H1 (cell line): ENCODE results near the gene SHISA7. TPM values are rescaled to one million over a fixed set of nuclear protein-coding genes. Genes with fewer than 3 reads are reported as not detected.

ENCODE experiments used
- CBX8 ChIP-seq: fragments of 300-800, 300-1000 bp; sonication (generic); IDR thresholded peaks from 2 replicates; pipeline ENCODE4 v1.7.1; 2016; ENCODE audit warnings: low read depth, low read length, borderline replicate concordance
- CHD1 ChIP-seq: IDR thresholded peaks from 2 replicates; pipeline ENCODE4 v1.6.1; 2012; ENCODE audit warnings: low read depth, low read length, improper control_type of control experiment
- CTBP2 ChIP-seq: IDR thresholded peaks from 2 replicates; pipeline ENCODE4 v1.7.0; 2011; ENCODE audit warnings: borderline replicate concordance, mild to moderate bottlenecking, moderate library complexity, mixed read lengths, low read length; ENCODE audit not compliant: insufficient read depth, insufficient read length
- HDAC6 ChIP-seq: IDR thresholded peaks from one replicate; pipeline ENCODE4 v1.7.1; 2012; ENCODE audit warnings: low read depth, mild to moderate bottlenecking, inconsistent platforms, low read length, moderate library complexity
- NRF1 ChIP-seq: IDR thresholded peaks from 2 replicates; pipeline ENCODE4 v1.6.1; 2011; ENCODE audit warnings: mild to moderate bottlenecking, low read depth, low read length, improper control_type of control experiment
- SRF ChIP-seq: IDR thresholded peaks from 2 replicates; pipeline ENCODE4 v1.6.1; 2011; ENCODE audit warnings: mild to moderate bottlenecking, low read depth, low read length, moderate library complexity
- polyA plus RNA-seq, 7 experiments: library from polyadenylated mRNA; depleted of rRNA in 3 of 7; stranded (reverse) in 5 of 7; unstranded in 2 of 7; fragments of >200 nt in 5 of 7; fragments of 200-250 nt in 2 of 7; gene quantifications; 1 replicate in 5 of 7; 2 replicates in 1 of 7; 4 replicates in 1 of 7; pipeline versions ENCODE4 v1.2.1 to v1.2.3, GENCODE V29; 2011 to 2013; ENCODE audit warnings: missing spikeins in 2 of 7, mixed read lengths in 2 of 7
- total RNA-seq: library from RNA; stranded (reverse); fragmentation: NEBNext Ultra II Directional; extraction: Animal tissue kit (Norgen Biotek cat#: 25700); gene quantifications from 2 replicates; pipeline ENCODE4 v1.2.1, GENCODE V29; 2021
- TF ChIP-seq, protein P1 (sequence below): IDR thresholded peaks from 2 replicates; pipeline ENCODE4 v1.6.1; 2011; ENCODE audit warnings: low read length, improper control_type of control experiment
- TF ChIP-seq, protein P2 (sequence below): IDR thresholded peaks from 2 replicates; pipeline ENCODE4 v1.6.1; 2012; ENCODE audit warnings: low read length, inconsistent platforms

SHISA7 gene
- total and polyA plus RNA-seq, 2 of the 8 experiments (the other 6 are each of a cell fraction or from before 2014, with no cell fraction given) = 0.76 to 1.0 TPM

DNA sequence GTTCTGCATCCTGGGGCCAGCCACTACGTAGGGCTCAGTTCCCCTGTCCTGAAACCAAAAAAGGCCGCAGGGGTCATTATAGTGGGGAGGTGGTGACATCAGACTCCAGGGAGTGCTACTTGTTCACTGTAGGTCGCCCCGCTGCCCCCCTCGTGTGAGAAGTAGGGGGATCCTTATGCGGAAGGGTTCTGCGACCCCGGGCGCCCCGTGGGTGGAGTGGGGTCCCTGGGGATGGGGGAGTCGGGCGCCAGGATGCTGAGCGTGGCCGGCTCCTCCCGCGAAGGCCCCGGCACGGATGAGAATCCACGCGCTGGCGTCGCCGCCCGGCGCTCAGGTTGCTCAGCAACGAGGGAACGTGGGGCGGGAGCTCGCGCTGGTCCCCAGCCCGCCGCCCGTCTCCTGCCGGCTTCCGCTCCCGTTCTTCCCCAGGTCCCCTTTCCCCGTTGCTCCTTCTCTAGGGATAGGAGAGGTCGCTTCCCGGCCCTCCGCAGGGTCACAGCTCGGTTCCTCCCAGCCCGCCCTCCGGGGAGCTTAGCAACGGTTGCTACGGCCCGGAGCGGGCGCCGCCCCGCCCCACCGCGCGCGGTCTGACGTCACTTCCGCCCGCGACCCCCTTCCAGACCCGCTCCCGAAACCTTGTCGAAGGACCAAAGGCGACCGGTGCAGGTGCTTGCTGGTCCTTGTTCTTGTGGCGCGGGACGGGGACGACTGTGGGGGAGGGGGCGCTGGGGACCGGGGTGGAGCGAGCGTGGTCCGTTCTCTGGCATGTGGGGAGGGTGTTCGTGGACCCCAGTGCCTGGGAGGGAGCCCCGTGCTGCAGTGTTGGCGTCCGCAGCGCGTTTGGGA, 41.7 kb upstream of the SHISA7 start, which contains the start of gene NAT14 (continued):
- TF ChIP-seq, protein P1, sequence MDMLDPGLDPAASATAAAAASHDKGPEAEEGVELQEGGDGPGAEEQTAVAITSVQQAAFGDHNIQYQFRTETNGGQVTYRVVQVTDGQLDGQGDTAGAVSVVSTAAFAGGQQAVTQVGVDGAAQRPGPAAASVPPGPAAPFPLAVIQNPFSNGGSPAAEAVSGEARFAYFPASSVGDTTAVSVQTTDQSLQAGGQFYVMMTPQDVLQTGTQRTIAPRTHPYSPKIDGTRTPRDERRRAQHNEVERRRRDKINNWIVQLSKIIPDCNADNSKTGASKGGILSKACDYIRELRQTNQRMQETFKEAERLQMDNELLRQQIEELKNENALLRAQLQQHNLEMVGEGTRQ = no peak
- TF ChIP-seq NRF1 (no peak), CBX8 (no peak), HDAC6 (no peak), CHD1 (no peak), SRF (0 out of 2 replicates have a peak, but pooled peaks have one; percentile 31), CTBP2 (no peak)
- TF ChIP-seq, protein P2, sequence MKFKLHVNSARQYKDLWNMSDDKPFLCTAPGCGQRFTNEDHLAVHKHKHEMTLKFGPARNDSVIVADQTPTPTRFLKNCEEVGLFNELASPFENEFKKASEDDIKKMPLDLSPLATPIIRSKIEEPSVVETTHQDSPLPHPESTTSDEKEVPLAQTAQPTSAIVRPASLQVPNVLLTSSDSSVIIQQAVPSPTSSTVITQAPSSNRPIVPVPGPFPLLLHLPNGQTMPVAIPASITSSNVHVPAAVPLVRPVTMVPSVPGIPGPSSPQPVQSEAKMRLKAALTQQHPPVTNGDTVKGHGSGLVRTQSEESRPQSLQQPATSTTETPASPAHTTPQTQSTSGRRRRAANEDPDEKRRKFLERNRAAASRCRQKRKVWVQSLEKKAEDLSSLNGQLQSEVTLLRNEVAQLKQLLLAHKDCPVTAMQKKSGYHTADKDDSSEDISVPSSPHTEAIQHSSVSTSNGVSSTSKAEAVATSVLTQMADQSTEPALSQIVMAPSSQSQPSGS = no peak
